ENCODE results near the gene IL31RA. TPM values are rescaled to one million over a fixed set of nuclear protein-coding genes. Genes with fewer than 3 reads are reported as not detected.
A peak's percentile ranks its signal among the peaks of the same experiment; 100 is the strongest.

IL31RA gene
- total and polyA plus RNA-seq, 8 donors, result 0.10 to 0.55 (median 0.18) TPM

DNA sequence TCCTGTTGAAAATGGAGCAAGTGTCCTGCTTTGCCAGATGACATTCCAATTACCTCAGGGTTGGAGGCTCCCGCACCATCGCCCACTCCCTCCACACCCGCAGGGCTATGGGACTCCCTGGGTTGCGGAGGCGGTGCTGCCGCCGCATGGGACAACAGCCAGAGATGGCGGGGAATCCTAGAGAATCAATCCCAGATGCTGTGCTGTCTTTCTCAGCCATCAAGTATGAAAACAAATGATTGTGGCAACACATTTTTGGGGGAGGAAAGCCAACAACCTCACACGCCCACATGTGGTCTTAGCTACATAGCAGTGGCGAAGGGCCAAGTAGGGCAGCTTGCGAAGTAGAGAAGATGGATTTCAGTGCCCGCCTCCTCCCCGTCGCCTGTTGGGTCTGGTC, 46.7 kb downstream of the IL31RA start:
- Histone ChIP-seq H3K4me3 (no peak overlapping the region), H3K27me3 (no peaks in the 10 kb centered on the region), H3K36me3 (no peaks in the 10 kb centered on the region), H3K4me1 (peaks cover 0 to 8% of the 10 kb centered on the region in 2 donors), H3K27ac (no peak overlapping the region), H3K9me3 (no peaks in the 10 kb centered on the region)
- intact Hi-C loops (cut with DNase I), result no loop called here
- TF ChIP-seq CTCF (IDR thresholded peaks at IDR 0.05), result no peak
- peak in 1 of 4 donors; percentile 40 for DNase-seq
- ATAC-seq, result no peak

- H3K4me1 ChIP-seq, result peaks cover 0 to 15% of the 10 kb centered on the region in 2 donors
- no peak for TF ChIP-seq CTCF (IDR thresholded peaks at IDR 0.05)
- intact Hi-C loops (cut with DNase I), result no loop called here
These were observed 48.2 kb downstream of the IL31RA start for GRCh38 chr5:55899344-55899743.

DNA sequence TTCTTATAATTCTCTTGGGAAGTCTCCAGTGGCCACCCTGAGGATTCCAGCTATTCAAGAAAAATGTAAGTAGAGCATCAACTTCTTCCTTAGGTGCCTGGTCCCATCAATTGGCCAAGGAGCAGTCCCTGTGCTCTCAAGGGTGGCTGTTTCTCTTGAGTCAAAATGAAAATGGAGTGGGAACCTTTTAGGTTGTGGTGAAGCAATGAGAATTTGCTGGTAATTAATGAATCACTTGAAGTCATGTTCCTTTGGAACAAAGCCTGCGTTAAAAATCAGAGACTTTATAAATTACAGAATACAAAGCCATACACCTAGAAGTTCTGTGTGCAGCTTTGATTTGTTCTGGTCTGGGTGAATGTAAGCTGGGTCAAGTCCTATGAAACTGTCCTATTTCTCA, 48.9 kb downstream of the IL31RA start:
- Histone ChIP-seq H3K9me3 (no peaks in the 10 kb centered on the region), H3K27ac (no peak overlapping the region), H3K27me3 (no peaks in the 10 kb centered on the region), H3K4me1 (peaks cover 0 to 15% of the 10 kb centered on the region in 2 donors), H3K36me3 (no peaks in the 10 kb centered on the region), H3K4me3 (no peak overlapping the region)
- ATAC-seq, result no peak
- no peak for DNase-seq
- no peak for TF ChIP-seq CTCF (IDR thresholded peaks at IDR 0.05)
- intact Hi-C loops (cut with DNase I), result no loop called here

More at GRCh38 chr5:55899344-55899743, 48.2 kb downstream of the IL31RA start:
- Histone ChIP-seq H3K27ac (no peak overlapping the region), H3K36me3 (no peaks in the 10 kb centered on the region), H3K4me3 (no peak overlapping the region), H3K27me3 (no peaks in the 10 kb centered on the region), H3K9me3 (no peaks in the 10 kb centered on the region)
- no peak for ATAC-seq
- no peak for DNase-seq

DNA sequence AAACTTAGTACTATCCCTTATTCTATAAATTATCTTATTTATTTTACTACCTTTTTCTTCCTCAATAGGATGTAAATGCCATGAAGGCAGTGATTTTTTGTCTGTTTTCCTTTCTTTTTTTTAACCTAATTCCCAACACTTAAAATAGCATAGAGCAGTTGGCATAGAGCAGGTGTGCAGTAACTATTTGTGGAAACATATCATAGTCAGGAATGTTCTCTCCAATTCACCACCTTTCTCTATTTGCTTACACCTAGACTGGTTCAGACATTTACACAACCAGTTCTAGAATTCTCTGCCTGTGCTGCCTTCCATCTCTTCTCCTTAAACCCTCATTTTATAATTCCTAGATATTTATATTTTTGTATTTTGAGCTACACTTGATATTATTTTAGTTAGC, 49.6 kb downstream of the IL31RA start:
- H3K4me3 ChIP-seq, result no peak overlapping the region
- no peaks in the 10 kb centered on the region for H3K27me3 ChIP-seq
- H3K27ac ChIP-seq, result no peak overlapping the region
- intact Hi-C loops (cut with DNase I), result no loop called here
- H3K9me3 ChIP-seq, result no peaks in the 10 kb centered on the region
- no peaks in the 10 kb centered on the region for H3K36me3 ChIP-seq
- no peak for TF ChIP-seq CTCF (IDR thresholded peaks at IDR 0.05)
- no peak for ATAC-seq
- no peak for DNase-seq
- H3K4me1 ChIP-seq, result peaks cover 0 to 15% of the 10 kb centered on the region in 2 donors

DNA sequence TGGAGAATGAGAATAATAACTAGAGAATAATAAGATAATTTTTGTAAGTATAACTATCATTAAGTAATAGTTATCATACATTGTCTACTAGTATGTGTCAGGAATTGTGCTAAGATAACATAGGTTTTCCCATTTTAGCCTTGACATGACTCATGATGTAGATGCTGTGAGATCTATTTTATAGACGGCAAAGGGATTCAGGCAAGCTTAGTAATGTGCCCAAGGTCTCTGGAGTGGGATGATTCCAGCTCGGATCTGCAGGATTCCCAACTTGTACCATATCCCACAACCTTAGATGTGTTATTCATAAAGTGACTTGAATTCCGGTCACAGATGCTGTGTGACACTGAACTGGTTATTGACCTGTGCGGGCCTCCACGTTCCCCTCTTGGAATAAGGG, 51.5 kb downstream of the IL31RA start:
- Histone ChIP-seq H3K4me3 (no peak overlapping the region), H3K27ac (no peak overlapping the region), H3K4me1 (peaks cover 0 to 8% of the 10 kb centered on the region in 2 donors), H3K36me3 (no peaks in the 10 kb centered on the region), H3K9me3 (no peaks in the 10 kb centered on the region), H3K27me3 (no peaks in the 10 kb centered on the region)
- ATAC-seq (no peak), DNase-seq (no peak)
- intact Hi-C loops (cut with DNase I), result no loop called here
- no peak for TF ChIP-seq CTCF (IDR thresholded peaks at IDR 0.05)
